ENCODE results near the gene PAFAH2. TPM values are rescaled to one million over a fixed set of nuclear protein-coding genes. Genes with fewer than 3 reads are reported as not detected.

PAFAH2 gene
- total and polyA plus RNA-seq, 2 of the 13 experiments (the other 11 are each of a cell fraction or from before 2014, with no cell fraction given): 6.9 to 9.4 TPM

DNA sequence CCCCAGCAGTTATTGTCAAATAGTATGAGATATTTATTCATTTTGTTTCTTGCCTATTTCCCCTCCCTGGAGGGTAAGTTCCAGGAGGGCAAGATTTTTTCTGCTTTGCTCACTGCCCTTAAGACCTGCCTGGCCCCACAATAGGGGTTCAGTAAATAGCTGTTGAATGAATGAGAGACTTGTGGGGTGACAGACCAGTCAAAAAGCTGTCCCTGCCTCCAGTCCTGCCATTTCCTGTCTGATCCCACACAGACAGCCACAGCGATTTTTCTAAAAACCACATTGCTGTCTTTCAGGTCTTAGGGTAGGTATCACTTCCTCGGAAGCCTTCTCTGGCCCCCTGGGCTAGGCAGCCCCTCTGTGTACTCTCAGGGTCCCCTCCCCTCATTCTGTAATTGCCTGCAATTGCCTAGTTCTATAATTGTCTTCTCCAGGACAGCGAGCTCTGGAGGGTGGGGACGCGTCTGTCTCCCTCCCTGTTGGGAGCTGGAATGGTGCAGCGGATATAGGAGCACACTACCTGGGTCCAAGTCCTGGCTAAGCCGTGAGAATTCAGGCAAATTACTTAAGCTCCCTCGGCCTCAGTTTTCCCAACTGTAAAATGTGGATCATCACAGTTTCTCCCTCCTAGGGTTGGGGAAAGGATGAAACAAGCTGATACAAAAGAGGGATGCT is 21.9 kb upstream of the PAFAH2 start:
- ChIA-PET POLR2A (no interaction called here), CTCF (ENCODE audit: low intra/inter-chr PET ratio, low total read pairs) (no interaction called here)
- in situ Hi-C loops (cut with HindIII; ENCODE audit: extremely low pct_ligation_motif_present, low pct_unique_long_range_greater_than_20kb): no loop called here
- H3K9ac ChIP-seq (ENCODE audit: insufficient read depth, low read depth, low read length): no peak overlapping the region
- H3K9me3 ChIP-seq (ENCODE audit: low read length): no peaks in the 10 kb centered on the region
- H4K20me1 ChIP-seq (ENCODE audit: insufficient read depth, low read length): no peaks in the 10 kb centered on the region
- peaks cover 8 to 31% of the 10 kb centered on the region in 2 experiments for H3K27me3 ChIP-seq (ENCODE audit: control insufficient read depth in 1 of 2, insufficient read depth in 2 of 2, low read length in 2 of 2)
- no peak for FAIRE-seq
- 30% methylated on average over 8 of the region's 8 CpGs for WGBS (ENCODE audit: low lambda C conversion rate)
- ATAC-seq: no peak
- H3K4me2 ChIP-seq (ENCODE audit: low read depth, low read length): peak overlapping the region; percentile 81
- intact Hi-C loops (cut with micrococcal nuclease; ENCODE audit: unreplicated experiment): no loop called here
- peak overlapping the region in 1 of 3 experiments; percentile 4; a peak in 1 of 6 replicates for H3K4me3 ChIP-seq (replicated peaks in 1 of 3; ENCODE audit: insufficient read depth in 1 of 3, low read depth in 2 of 3, low read length in 3 of 3)
- no peak overlapping the region for H2AFZ ChIP-seq (ENCODE audit: low read length)
- H3K36me3 ChIP-seq (replicated peaks in 1 of 2; ENCODE audit: control insufficient read depth in 1 of 2, insufficient read depth in 2 of 2, low read length in 2 of 2): no peaks in the 10 kb centered on the region
- H3K4me1 ChIP-seq (ENCODE audit: insufficient read depth, low read length): peaks cover 90% of the 10 kb centered on the region
- DNase-seq (ENCODE audit: low spot score): no peak
- TF ChIP-seq CBX2 (IDR thresholded peaks at IDR 0.05; ENCODE audit: low read depth, low read length): no peak
- no peak for TF ChIP-seq CBX2 (CRISPR knock-in tag; IDR thresholded peaks at IDR 0.05; ENCODE audit: low read depth)
- no peak for TF ChIP-seq POGZ (CRISPR knock-in tag; IDR thresholded peaks at IDR 0.05)
- no peak for TF ChIP-seq ZNF547 (CRISPR knock-in tag; IDR thresholded peaks at IDR 0.05)
- no peak for TF ChIP-seq ERF (CRISPR knock-in tag; IDR thresholded peaks at IDR 0.05)
- no TSS peak for BruUV-seq (replicated peaks)
- no peak overlapping the region for H3K27ac ChIP-seq (ENCODE audit: extremely low read length, insufficient read depth, low read length)
- no peaks in the 10 kb centered on the region for H3K79me2 ChIP-seq (ENCODE audit: insufficient read depth, low read length)

DNA sequence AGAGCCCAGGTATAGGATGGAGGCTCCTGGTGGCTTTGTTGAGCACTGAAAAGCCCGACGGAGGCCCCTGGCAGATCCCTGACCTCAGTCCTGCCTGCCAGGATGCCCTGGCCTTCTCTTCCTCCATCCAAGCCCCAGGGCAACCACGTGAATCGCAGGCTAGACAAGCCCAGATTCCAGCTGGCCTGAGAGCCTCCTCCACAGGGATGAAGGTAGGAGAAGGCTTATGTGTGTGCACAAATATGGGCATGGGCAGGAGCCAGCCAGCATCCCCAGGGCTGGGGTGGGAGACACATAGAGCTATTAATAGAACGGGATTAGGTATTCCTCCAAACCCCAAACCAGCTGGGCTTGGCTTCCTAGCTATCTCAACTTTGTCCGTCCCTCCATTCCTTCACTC is 19.7 kb upstream of the PAFAH2 start:
- no TSS peak for BruUV-seq (replicated peaks)
- no peak overlapping the region for H3K4me3 ChIP-seq (replicated peaks in 1 of 3; ENCODE audit: insufficient read depth in 1 of 3, low read depth in 2 of 3, low read length in 3 of 3)
- no peak overlapping the region for H3K27ac ChIP-seq (ENCODE audit: extremely low read length, insufficient read depth, low read length)
- DNase-seq (ENCODE audit: low spot score) (no peak), ATAC-seq (no peak), FAIRE-seq (no peak)
- H4K20me1 ChIP-seq (ENCODE audit: insufficient read depth, low read length): no peaks in the 10 kb centered on the region
- no peaks in the 10 kb centered on the region for H3K79me2 ChIP-seq (ENCODE audit: insufficient read depth, low read length)
- no peaks in the 10 kb centered on the region for H3K9me3 ChIP-seq (ENCODE audit: low read length)
- H2AFZ ChIP-seq (ENCODE audit: low read length): no peak overlapping the region
- TF ChIP-seq, protein P1, sequence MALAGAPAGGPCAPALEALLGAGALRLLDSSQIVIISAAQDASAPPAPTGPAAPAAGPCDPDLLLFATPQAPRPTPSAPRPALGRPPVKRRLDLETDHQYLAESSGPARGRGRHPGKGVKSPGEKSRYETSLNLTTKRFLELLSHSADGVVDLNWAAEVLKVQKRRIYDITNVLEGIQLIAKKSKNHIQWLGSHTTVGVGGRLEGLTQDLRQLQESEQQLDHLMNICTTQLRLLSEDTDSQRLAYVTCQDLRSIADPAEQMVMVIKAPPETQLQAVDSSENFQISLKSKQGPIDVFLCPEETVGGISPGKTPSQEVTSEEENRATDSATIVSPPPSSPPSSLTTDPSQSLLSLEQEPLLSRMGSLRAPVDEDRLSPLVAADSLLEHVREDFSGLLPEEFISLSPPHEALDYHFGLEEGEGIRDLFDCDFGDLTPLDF (CRISPR knock-in tag; IDR thresholded peaks at IDR 0.05): no peak
- H3K9ac ChIP-seq (ENCODE audit: insufficient read depth, low read depth, low read length): no peak overlapping the region
- no peaks in the 10 kb centered on the region for H3K36me3 ChIP-seq (replicated peaks in 1 of 2; ENCODE audit: control insufficient read depth in 1 of 2, insufficient read depth in 2 of 2, low read length in 2 of 2)
- H3K4me2 ChIP-seq (ENCODE audit: low read depth, low read length): no peak overlapping the region
- peaks cover 77% of the 10 kb centered on the region for H3K4me1 ChIP-seq (ENCODE audit: insufficient read depth, low read length)
- in situ Hi-C loops (cut with HindIII; ENCODE audit: extremely low pct_ligation_motif_present, low pct_unique_long_range_greater_than_20kb): no loop called here
- intact Hi-C loops (cut with micrococcal nuclease; ENCODE audit: unreplicated experiment): loop anchor here (1.0 kb wide), 1 partner anchor 13 kb away; no protein-coding TSS in a partner anchor
- ChIA-PET CTCF (ENCODE audit: low intra/inter-chr PET ratio, low total read pairs) (no interaction called here), POLR2A (no interaction called here)
- WGBS (ENCODE audit: low lambda C conversion rate): 28% methylated on average over 6 of the region's 6 CpGs
- peaks cover 8 to 20% of the 10 kb centered on the region in 2 experiments for H3K27me3 ChIP-seq (ENCODE audit: control insufficient read depth in 1 of 2, insufficient read depth in 2 of 2, low read length in 2 of 2)
